ENCODE results near the gene OR10J4.

DNA sequence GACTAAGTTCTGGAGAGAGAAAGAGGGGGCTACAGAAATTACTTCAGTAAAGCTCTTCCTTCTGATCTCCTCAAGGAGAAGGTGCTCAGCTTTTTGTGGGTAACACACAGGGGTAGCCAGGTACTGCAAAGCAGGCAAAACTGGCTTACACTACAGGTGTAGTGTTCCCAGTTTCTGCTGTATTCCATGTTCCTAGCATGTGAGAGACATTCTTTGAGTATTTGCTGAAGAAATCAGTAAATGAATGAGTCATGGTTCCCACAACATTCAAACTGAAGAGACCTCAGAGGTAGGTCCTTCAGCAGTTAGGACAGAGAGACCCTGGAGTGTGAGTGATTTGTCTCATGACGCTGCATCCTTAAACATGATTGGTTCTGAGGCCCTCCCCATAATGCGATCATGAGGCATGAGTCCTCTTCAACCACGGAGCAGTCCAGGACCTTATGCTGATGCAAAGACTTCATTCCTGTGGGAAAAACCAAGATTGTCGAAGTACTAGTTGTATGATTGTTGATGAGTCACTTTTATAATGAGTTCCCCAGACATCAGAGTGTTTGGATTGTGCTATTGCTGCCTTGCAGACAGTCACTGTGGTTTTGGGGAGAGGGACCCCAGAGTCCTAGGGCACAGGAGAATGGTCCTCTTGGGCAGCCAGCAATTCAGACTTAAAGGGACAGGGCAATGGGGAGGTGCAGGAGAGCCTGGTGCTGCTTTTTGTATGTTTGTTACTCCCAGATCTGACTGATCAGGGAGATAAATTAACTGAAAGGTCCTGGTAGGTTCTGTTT lies 2.7 kb upstream of the OR10J4 start:
- no peak for TF ChIP-seq RXRA (IDR thresholded peaks at IDR 0.05; ENCODE audit: borderline replicate concordance, low read depth)
- TF ChIP-seq, protein P1, sequence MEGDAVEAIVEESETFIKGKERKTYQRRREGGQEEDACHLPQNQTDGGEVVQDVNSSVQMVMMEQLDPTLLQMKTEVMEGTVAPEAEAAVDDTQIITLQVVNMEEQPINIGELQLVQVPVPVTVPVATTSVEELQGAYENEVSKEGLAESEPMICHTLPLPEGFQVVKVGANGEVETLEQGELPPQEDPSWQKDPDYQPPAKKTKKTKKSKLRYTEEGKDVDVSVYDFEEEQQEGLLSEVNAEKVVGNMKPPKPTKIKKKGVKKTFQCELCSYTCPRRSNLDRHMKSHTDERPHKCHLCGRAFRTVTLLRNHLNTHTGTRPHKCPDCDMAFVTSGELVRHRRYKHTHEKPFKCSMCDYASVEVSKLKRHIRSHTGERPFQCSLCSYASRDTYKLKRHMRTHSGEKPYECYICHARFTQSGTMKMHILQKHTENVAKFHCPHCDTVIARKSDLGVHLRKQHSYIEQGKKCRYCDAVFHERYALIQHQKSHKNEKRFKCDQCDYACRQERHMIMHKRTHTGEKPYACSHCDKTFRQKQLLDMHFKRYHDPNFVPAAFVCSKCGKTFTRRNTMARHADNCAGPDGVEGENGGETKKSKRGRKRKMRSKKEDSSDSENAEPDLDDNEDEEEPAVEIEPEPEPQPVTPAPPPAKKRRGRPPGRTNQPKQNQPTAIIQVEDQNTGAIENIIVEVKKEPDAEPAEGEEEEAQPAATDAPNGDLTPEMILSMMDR (IDR thresholded peaks at IDR 0.05) = no peak
- no peak for TF ChIP-seq MXI1 (IDR thresholded peaks at IDR 0.05; ENCODE audit: low read depth, low read length)
- TF ChIP-seq JUND (IDR thresholded peaks at IDR 0.05) = no peak
- no peak for TF ChIP-seq NRF1 (IDR thresholded peaks at IDR 0.05; ENCODE audit: low read depth, low read length)
- no peak for TF ChIP-seq POLR2AphosphoS5 (IDR thresholded peaks at IDR 0.05; ENCODE audit: low read depth, low read length)

Data from SK-N-SH (cell line).